Prostate gland (tissue), 2 donors: ENCODE results near the gene ST3GAL2.

Experiments used
- POLR2AphosphoS5 ChIP-seq: sonication (generic); formaldehyde crosslinking; IDR thresholded peaks from one replicate; pipeline ENCODE4 v1.6.1; 2017; ENCODE audit warnings: antibody characterized with exemption
- TF ChIP-seq, protein P1 (sequence below), 4 experiments: fragments of 200-600 bp in 2 of 4; fragments of 450-650 bp in 2 of 4; sonication (generic) in 2 of 4; IDR thresholded peaks; 1 replicate in 3 of 4; 2 replicates in 1 of 4; pipeline ENCODE4 v1.5.1; 2016 to 2019; ENCODE audit warnings: antibody characterized with exemption in 4 of 4, mild to moderate bottlenecking in 2 of 4, moderate library complexity in 2 of 4

DNA sequence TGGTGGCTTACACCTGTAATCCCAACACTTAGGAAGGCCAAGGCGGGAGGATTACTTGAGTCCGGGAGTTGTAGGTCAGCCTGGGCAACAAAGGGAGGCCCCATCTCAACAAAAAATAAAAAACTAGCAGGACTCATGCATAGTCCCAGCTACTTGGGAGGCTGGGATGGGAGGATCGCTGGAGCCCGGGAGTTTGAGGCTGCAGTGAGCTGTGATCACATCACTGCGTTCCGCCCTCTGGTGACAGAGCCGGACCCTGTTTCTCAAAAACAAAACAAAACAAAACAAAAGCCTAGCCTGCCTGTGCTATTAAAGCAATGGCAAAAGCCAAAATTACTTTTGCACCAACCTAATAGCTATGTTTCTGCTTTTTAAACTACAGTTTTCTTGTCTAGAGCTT is 17.0 kb upstream of the ST3GAL2 start:
- TF ChIP-seq, protein P1, sequence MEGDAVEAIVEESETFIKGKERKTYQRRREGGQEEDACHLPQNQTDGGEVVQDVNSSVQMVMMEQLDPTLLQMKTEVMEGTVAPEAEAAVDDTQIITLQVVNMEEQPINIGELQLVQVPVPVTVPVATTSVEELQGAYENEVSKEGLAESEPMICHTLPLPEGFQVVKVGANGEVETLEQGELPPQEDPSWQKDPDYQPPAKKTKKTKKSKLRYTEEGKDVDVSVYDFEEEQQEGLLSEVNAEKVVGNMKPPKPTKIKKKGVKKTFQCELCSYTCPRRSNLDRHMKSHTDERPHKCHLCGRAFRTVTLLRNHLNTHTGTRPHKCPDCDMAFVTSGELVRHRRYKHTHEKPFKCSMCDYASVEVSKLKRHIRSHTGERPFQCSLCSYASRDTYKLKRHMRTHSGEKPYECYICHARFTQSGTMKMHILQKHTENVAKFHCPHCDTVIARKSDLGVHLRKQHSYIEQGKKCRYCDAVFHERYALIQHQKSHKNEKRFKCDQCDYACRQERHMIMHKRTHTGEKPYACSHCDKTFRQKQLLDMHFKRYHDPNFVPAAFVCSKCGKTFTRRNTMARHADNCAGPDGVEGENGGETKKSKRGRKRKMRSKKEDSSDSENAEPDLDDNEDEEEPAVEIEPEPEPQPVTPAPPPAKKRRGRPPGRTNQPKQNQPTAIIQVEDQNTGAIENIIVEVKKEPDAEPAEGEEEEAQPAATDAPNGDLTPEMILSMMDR (IDR thresholded peaks at IDR 0.05), result no peak
- TF ChIP-seq POLR2AphosphoS5, result no peak
